Testis (tissue), 3 donors: ENCODE measurements around the gene SLC15A4. TPM values are rescaled to one million over a fixed set of nuclear protein-coding genes. Genes with fewer than 3 reads are reported as not detected.
"Not testable (repeated sequence)": the region's sequence is repeated elsewhere in the genome, so short reads cannot be mapped to it uniquely, and the experiment has no call there.

Experiments used
- DNase-seq: peaks from one replicate; pipeline ENCODE4 v3.0.0-alpha.2; 2019
- H3K27ac ChIP-seq, 2 donors: fragments of 200-600 bp; sonication (generic); one replicate each; pipeline ENCODE4 v1.5.1; 2019
- H3K27me3 ChIP-seq: fragments of 200-600 bp; sonication (generic); one replicate; pipeline ENCODE4 v1.5.1; 2019
- H3K36me3 ChIP-seq: fragments of 200-600 bp; sonication (generic); one replicate; pipeline ENCODE4 v1.5.1; 2017; ENCODE audit warnings: low read depth; ENCODE audit errors: missing control alignments
- H3K4me1 ChIP-seq: fragments of 200-600 bp; sonication (generic); one replicate; pipeline ENCODE4 v1.5.1; 2019
- H3K4me3 ChIP-seq, 2 donors: fragments of 200-600 bp; sonication (generic); one replicate each; pipeline ENCODE4 v1.5.1; 2017 to 2019
- H3K9me3 ChIP-seq: fragments of 200-600 bp; sonication (generic); one replicate; pipeline ENCODE4 v1.5.1; 2017
- POLR2A ChIP-seq: fragments of 450-650 bp; IDR thresholded peaks from one replicate; pipeline ENCODE4 v1.6.1; 2017; ENCODE audit warnings: antibody characterized with exemption, mild to moderate bottlenecking, moderate library complexity
- WGBS, 2 donors: methylation state at CpG; one replicate each; pipeline ENCODE4 v1.1.5; 2018; 5-methylcytosine and 5-hydroxymethylcytosine counted together
- intact Hi-C: fragments of 100-400 bp; cut with DNase I; formaldehyde crosslinking; loops from one replicate; pipeline ENCODE4 v1.15.1; 2023; ENCODE audit warnings: low total_unique reads
- polyA plus RNA-seq: library from polyadenylated mRNA; stranded (reverse); fragments of 350-450 nt; fragmentation: Illumina TruSeq; extraction: RNeasy Lipid Tissue Mini Kit (QIAGEN cat#74804); gene quantifications from one replicate; pipeline ENCODE4 v1.2.3, GENCODE V29; 2014; ENCODE audit warnings: low read depth, low replicate concordance; ENCODE audit not compliant: insufficient read depth
- total RNA-seq, 2 donors: library from RNA; depleted of rRNA; stranded (reverse); fragments of >200 nt; gene quantifications; one replicate each; pipeline ENCODE4 v1.2.3, GENCODE V29; 2016
- TF ChIP-seq, protein P1 (sequence below), 3 experiments: fragments of 450-650 bp in 2 of 3; fragments of 200-600 bp in 1 of 3; sonication (generic) in 1 of 3; IDR thresholded peaks; one replicate each; pipeline ENCODE4 v1.5.1; 2016 to 2019; ENCODE audit warnings: antibody characterized with exemption in 3 of 3, mild to moderate bottlenecking in 2 of 3, moderate library complexity in 1 of 3

Gene SLC15A4
- total and polyA plus RNA-seq, 3 donors from 2014 or later: 59.7 to 83.7 (median 81.3) TPM

DNA sequence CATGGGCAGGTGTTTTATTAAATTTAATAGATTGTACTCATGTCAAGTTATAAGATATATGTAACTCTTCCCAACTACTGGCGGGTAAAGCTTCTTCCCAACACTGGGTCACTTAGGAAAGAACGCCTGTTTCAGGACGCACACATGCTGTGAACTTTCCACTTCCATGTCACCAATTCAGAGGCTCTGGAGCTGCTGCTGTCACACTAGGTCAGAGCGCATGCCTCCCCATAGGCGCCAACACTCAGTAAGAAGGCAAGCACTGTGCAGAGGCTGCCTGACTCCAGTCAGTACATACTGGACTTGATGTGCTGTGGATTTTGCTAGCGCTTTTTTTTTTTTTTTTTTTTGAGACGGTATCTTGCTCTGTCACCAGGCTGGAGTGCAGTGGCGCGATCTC lies 17.2 kb downstream of the SLC15A4 start:
- no peak for TF ChIP-seq POLR2A
- TF ChIP-seq, protein P1, sequence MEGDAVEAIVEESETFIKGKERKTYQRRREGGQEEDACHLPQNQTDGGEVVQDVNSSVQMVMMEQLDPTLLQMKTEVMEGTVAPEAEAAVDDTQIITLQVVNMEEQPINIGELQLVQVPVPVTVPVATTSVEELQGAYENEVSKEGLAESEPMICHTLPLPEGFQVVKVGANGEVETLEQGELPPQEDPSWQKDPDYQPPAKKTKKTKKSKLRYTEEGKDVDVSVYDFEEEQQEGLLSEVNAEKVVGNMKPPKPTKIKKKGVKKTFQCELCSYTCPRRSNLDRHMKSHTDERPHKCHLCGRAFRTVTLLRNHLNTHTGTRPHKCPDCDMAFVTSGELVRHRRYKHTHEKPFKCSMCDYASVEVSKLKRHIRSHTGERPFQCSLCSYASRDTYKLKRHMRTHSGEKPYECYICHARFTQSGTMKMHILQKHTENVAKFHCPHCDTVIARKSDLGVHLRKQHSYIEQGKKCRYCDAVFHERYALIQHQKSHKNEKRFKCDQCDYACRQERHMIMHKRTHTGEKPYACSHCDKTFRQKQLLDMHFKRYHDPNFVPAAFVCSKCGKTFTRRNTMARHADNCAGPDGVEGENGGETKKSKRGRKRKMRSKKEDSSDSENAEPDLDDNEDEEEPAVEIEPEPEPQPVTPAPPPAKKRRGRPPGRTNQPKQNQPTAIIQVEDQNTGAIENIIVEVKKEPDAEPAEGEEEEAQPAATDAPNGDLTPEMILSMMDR (IDR thresholded peaks at IDR 0.05): no peak
- 83 to 89% methylated on average over 9 of the region's 9 CpGs for WGBS, 2 donors
- Histone ChIP-seq H3K27me3 (no peaks in the 10 kb centered on the region), H3K4me3 (no peak overlapping the region), H3K4me1 (peaks cover 18% of the 10 kb centered on the region), H3K27ac (no peak overlapping the region), H3K9me3 (no peaks in the 10 kb centered on the region), H3K36me3 (no peaks in the 10 kb centered on the region)
- intact Hi-C loops: no loop called here
- DNase-seq: no peak

DNA sequence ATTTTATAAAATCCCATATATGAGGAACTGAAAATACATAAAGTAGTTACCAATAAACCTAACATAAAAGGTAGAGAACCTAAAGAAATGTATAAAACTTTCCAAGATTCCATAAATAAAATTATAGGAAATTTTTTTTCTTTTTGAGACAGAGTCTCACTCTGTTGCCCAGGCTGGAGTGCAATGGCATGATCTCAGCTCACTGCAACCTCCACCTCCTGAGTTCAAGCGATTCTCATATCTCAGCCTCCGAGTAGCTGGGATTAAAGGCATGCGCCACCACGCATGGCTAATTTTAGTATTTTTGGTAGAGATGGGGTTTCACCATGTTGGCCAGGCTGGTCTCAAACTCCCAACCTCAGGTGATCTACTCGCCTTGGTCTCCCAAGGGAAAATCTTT lies 18.4 kb downstream of the SLC15A4 start:
- DNase-seq, H3K27ac ChIP-seq, H3K36me3 ChIP-seq, H3K27me3 ChIP-seq, intact Hi-C loops, H3K4me1 ChIP-seq, H3K9me3 ChIP-seq, H3K4me3 ChIP-seq: not testable (repeated sequence)
- WGBS, 2 donors: 96 to 97% methylated on average over 5 of the region's 5 CpGs

DNA sequence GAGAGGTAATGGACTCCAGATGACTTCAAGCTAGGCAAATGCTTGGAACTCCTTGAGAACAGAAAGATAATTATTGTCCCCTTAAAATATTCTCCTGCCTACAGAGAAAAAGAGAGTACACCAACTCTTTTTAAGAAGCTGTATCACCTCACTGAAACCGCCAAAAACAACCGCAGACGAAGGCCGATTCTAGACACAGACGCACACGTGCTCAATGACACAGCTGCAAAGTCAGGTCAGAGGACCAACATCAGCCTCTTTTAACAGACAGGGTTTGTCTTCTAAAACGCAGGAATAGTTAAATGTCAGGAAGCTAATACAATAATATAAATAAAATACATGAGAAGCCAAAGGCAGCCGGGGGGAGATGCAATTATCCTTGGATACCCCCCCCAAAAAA lies 19.0 kb downstream of the SLC15A4 start:
- H3K9me3 ChIP-seq: no peaks in the 10 kb centered on the region
- H3K4me1 ChIP-seq: peaks cover 5% of the 10 kb centered on the region
- intact Hi-C loops: no loop called here
- WGBS, 2 donors: 94 to 95% methylated on average over 8 of the region's 8 CpGs
- H3K36me3 ChIP-seq: no peaks in the 10 kb centered on the region
- no peak overlapping the region for H3K4me3 ChIP-seq
- TF ChIP-seq, protein P1 (IDR thresholded peaks at IDR 0.05): no peak
- TF ChIP-seq POLR2A: no peak
- H3K27me3 ChIP-seq: no peaks in the 10 kb centered on the region
- no peak overlapping the region for H3K27ac ChIP-seq
- no peak for DNase-seq

DNA sequence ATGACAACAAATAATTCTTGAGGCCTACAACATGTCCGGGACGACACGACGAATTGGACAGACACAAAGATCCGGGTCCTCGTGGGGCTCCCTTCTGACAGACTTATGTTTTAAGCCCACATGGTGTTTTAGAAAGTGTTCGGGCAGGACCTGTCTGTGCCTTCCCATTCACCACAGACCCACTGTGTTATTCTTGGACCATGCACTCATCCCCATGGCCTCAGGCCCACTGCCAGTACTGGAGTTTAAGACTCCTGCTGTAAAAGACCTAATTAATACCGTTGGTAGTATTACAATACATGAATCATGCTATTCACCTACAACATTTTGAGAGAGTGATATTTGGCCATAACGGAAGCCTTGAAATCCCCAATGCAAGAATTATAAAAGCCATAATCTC lies 20.0 kb downstream of the SLC15A4 start:
- TF ChIP-seq, protein P1 (IDR thresholded peaks at IDR 0.05): no peak
- no peak for TF ChIP-seq POLR2A
- Histone ChIP-seq H3K9me3 (no peaks in the 10 kb centered on the region), H3K27ac (no peak overlapping the region), H3K36me3 (no peaks in the 10 kb centered on the region), H3K4me1 (peaks cover 5% of the 10 kb centered on the region), H3K27me3 (no peaks in the 10 kb centered on the region), H3K4me3 (no peak overlapping the region)
- 92 to 95% methylated on average over 9 of the region's 9 CpGs for WGBS, 2 donors
- intact Hi-C loops: no loop called here
- no peak for DNase-seq

DNA sequence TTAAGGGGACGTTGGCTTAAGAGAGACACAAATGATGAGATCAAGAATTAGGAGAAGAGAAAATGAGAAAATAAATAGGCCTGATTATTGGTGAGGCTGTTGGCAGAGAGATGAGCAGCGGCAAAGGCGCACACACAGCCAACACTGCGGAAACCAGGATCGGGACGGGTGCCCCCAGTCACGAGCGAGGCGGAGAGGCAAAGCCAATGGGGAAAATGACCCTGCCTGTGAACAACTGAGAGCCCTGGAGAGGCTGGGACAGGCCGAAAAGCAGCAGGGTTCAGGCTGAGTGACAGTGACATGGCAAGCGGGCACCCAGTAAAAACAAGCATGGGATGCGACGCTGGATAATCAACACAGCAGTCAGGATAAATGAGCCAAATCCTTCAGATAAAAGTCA lies 21.0 kb downstream of the SLC15A4 start:
- Histone ChIP-seq H3K36me3 (no peaks in the 10 kb centered on the region), H3K4me3 (no peak overlapping the region), H3K27ac (no peak overlapping the region), H3K27me3 (no peaks in the 10 kb centered on the region), H3K4me1 (peaks cover 11% of the 10 kb centered on the region), H3K9me3 (no peaks in the 10 kb centered on the region)
- TF ChIP-seq POLR2A: no peak
- TF ChIP-seq, protein P1 (IDR thresholded peaks at IDR 0.05): no peak
- DNase-seq: no peak
- intact Hi-C loops: no loop called here
- 94 to 95% methylated on average over 12 to 13 of the region's 13 CpGs for WGBS, 2 donors
